SK-N-SH (cell line): ENCODE data around the gene ADAMTS16. TPM values are rescaled to one million over a fixed set of nuclear protein-coding genes. Genes with fewer than 3 reads are reported as not detected.

Experiments
- CTCF ChIA-PET: fragments of 300-600, 350-600 bp; formaldehyde crosslinking; extraction: SDS; loops from one replicate; lab custom pipeline; 2021; lab: Yijun Ruan, JAX
- POLR2A ChIA-PET: fragments of 350-600 bp; sonication (Branson Sonifier 250); formaldehyde crosslinking; extraction: SDS; loops from one replicate; lab custom pipeline; 2020; ENCODE audit warnings: antibody characterized with exemption, inconsistent platforms; lab: Yijun Ruan, JAX
- DNase-seq: peaks from one replicate; pipeline ENCODE4 v3.0.0; 2012
- H2AFZ ChIP-seq: fragments of 200-600 bp; sonication (generic); 2 replicates; pipeline ENCODE4 v1.8.1; 2016; ENCODE audit warnings: antibody characterized with exemption, mild to moderate bottlenecking, low read depth
- H3F3A ChIP-seq: fragments of 200-600 bp; sonication (generic); replicated peaks from 2 replicates; pipeline ENCODE3; 2016; ENCODE audit warnings: antibody characterized with exemption, mild to moderate bottlenecking; ENCODE audit not compliant: insufficient read depth
- H3K27ac ChIP-seq, 2 experiments: fragments of 200-500 bp in 1 of 2; fragments of 200-600 bp in 1 of 2; sonication (Bioruptor generic) in 1 of 2; sonication (generic), shearing (Covaris generic) in 1 of 2; 2 replicates each; pipeline versions ENCODE4 v1.5.1 to v1.6.1; 2014 to 2016; ENCODE audit warnings: low read depth in 2 of 2, inconsistent platforms in 1 of 2, low read length in 1 of 2, mild to moderate bottlenecking in 1 of 2, mixed read lengths in 1 of 2
- H3K27me3 ChIP-seq: fragments of 200-600 bp; sonication (generic), shearing (Covaris generic); 2 replicates; pipeline ENCODE4 v1.6.1; 2016; ENCODE audit warnings: mixed run types; ENCODE audit not compliant: insufficient read depth
- H3K36me3 ChIP-seq, 2 experiments: fragments of 200-500 bp in 1 of 2; fragments of 200-600 bp in 1 of 2; sonication (Bioruptor generic) in 1 of 2; sonication (generic) in 1 of 2; replicated peaks in 1 of 2; 2 replicates each; pipeline versions ENCODE3 to v1.5.1; 2014 to 2016; ENCODE audit warnings: low read length in 1 of 2, mild to moderate bottlenecking in 1 of 2; ENCODE audit not compliant: insufficient read depth in 2 of 2, control insufficient read depth in 1 of 2
- H3K4me1 ChIP-seq, 2 experiments: fragments of 200-500 bp in 1 of 2; fragments of 200-600 bp in 1 of 2; sonication (Bioruptor generic) in 1 of 2; sonication (generic), shearing (Covaris generic) in 1 of 2; 2 replicates each; pipeline versions ENCODE4 v1.5.1 to v1.6.1; 2014 to 2016; ENCODE audit warnings: low read depth in 1 of 2, low read length in 1 of 2, mixed run types in 1 of 2; ENCODE audit not compliant: insufficient read depth in 2 of 2, control insufficient read depth in 1 of 2
- H3K4me2 ChIP-seq: fragments of 200-600 bp; sonication (generic), shearing (Covaris generic); 2 replicates; pipeline ENCODE4 v1.6.1; 2017; ENCODE audit warnings: mixed run types
- H3K4me3 ChIP-seq, 2 experiments: fragments of 200-500 bp in 1 of 2; fragments of 200-600 bp in 1 of 2; sonication (Bioruptor generic) in 1 of 2; sonication (generic), shearing (Covaris generic) in 1 of 2; 2 replicates each; pipeline versions ENCODE4 v1.5.1 to v1.8.1; 2014 to 2016; ENCODE audit warnings: low read depth in 2 of 2, inconsistent platforms in 1 of 2, low read length in 1 of 2, mild to moderate bottlenecking in 1 of 2, mixed read lengths in 1 of 2, moderate library complexity in 1 of 2
- H3K79me2 ChIP-seq: fragments of 200-600 bp; sonication (generic); 2 replicates; pipeline ENCODE4 v1.8.1; 2017; ENCODE audit warnings: mild to moderate bottlenecking; ENCODE audit not compliant: insufficient read depth
- H3K9ac ChIP-seq: fragments of 200-600 bp; sonication (generic); 2 replicates; pipeline ENCODE4 v1.6.1; 2017; ENCODE audit warnings: mixed run types
- H3K9me2 ChIP-seq: fragments of 200-600 bp; sonication (generic); 2 replicates; pipeline ENCODE4 v1.6.1; 2017; ENCODE audit warnings: mixed run types
- H3K9me3 ChIP-seq: fragments of 200-600 bp; sonication (generic); 2 replicates; pipeline ENCODE4 v1.6.1; 2017; ENCODE audit warnings: mixed run types, mild to moderate bottlenecking, moderate library complexity
- H4K20me1 ChIP-seq: fragments of 200-600 bp; sonication (generic); 2 replicates; pipeline ENCODE4 v1.6.1; 2017; ENCODE audit warnings: mild to moderate bottlenecking, mixed run types; ENCODE audit not compliant: insufficient read depth
- CTCF ChIP-seq: fragments of 200-600 bp; sonication (generic); IDR thresholded peaks from 2 replicates; pipeline ENCODE4 v1.6.1; 2017; ENCODE audit warnings: antibody characterized with exemption, mild to moderate bottlenecking, moderate library complexity
- ELF1 ChIP-seq: IDR thresholded peaks from 2 replicates; pipeline ENCODE4 v1.4.0; 2012
- EZH2phosphoT487 ChIP-seq: fragments of 200-600 bp; sonication (generic); IDR thresholded peaks from 2 replicates; pipeline ENCODE4 v1.6.1; 2017; ENCODE audit warnings: low read depth, mixed run types, mild to moderate bottlenecking, antibody characterized with exemption, moderate library complexity, borderline replicate concordance
- FOXJ3 ChIP-seq: sonication (generic); formaldehyde crosslinking; IDR thresholded peaks from 2 replicates; pipeline ENCODE4 v1.5.1; 2020; ENCODE audit warnings: mild to moderate bottlenecking, missing genetic modification reagents
- GATA2 ChIP-seq: sonication (generic); formaldehyde crosslinking; IDR thresholded peaks from 2 replicates; pipeline ENCODE4 v1.5.0; 2020; ENCODE audit warnings: mild to moderate bottlenecking, missing genetic modification reagents
- JUND ChIP-seq: IDR thresholded peaks from 2 replicates; pipeline ENCODE4 v1.4.0; 2012
- MEF2A ChIP-seq: IDR thresholded peaks from 2 replicates; pipeline ENCODE4 v1.4.0; 2012; ENCODE audit warnings: low read depth, borderline replicate concordance
- MXI1 ChIP-seq: IDR thresholded peaks from 2 replicates; pipeline ENCODE4 v1.6.1; 2012; ENCODE audit warnings: mild to moderate bottlenecking, low read depth, low read length, improper control_type of control experiment
- NRF1 ChIP-seq: IDR thresholded peaks from 2 replicates; pipeline ENCODE4 v1.6.1; 2012; ENCODE audit warnings: low read depth, mild to moderate bottlenecking, low read length
- RAD21 ChIP-seq: IDR thresholded peaks from 2 replicates; pipeline ENCODE4 v1.6.1; 2012; ENCODE audit warnings: mild to moderate bottlenecking, low read length
- RCOR1 ChIP-seq: fragments of 150-350 bp; IDR thresholded peaks from 2 replicates; pipeline ENCODE4 v1.6.1; 2017; ENCODE audit warnings: antibody characterized with exemption, low read length
- REST ChIP-seq: IDR thresholded peaks from 2 replicates; pipeline ENCODE4 v1.6.1; 2012; ENCODE audit warnings: mild to moderate bottlenecking, low read depth, low read length, moderate library complexity
- RFX5 ChIP-seq: IDR thresholded peaks from 2 replicates; pipeline ENCODE4 v1.6.1; 2012; ENCODE audit warnings: mild to moderate bottlenecking, improper control_type of control experiment, low read length
- SIN3A ChIP-seq: IDR thresholded peaks from 2 replicates; pipeline ENCODE4 v1.6.1; 2012; ENCODE audit warnings: low read depth, mild to moderate bottlenecking, low read length, moderate library complexity, borderline replicate concordance
- TEAD4 ChIP-seq: IDR thresholded peaks from 2 replicates; pipeline ENCODE4 v1.4.0; 2012; ENCODE audit warnings: mild to moderate bottlenecking, borderline replicate concordance; ENCODE audit not compliant: insufficient read depth
- YY1 ChIP-seq: IDR thresholded peaks from 2 replicates; pipeline ENCODE4 v1.4.0; 2012; ENCODE audit warnings: low read depth, mild to moderate bottlenecking
- WGBS: methylation state at CpG from one replicate; pipeline ENCODE4 v1.1.6; 2017; ENCODE audit warnings: low lambda C conversion rate; 5-methylcytosine and 5-hydroxymethylcytosine counted together
- polyA plus RNA-seq, 3 experiments: library from polyadenylated mRNA; depleted of rRNA; stranded (reverse); fragments of >200 nt; gene quantifications; 2 replicates each; pipeline ENCODE4 v1.2.3, GENCODE V29; 2012
- TF ChIP-seq, protein P1 (sequence below): IDR thresholded peaks from 2 replicates; pipeline ENCODE4 v1.4.0; 2012; ENCODE audit warnings: low read depth, borderline replicate concordance
- TF ChIP-seq, protein P2 (sequence below): IDR thresholded peaks from 2 replicates; pipeline ENCODE4 v1.4.0; 2012; ENCODE audit warnings: low read depth, borderline replicate concordance
- TF ChIP-seq, protein P3 (sequence below): fragments of 150-350 bp; IDR thresholded peaks from 2 replicates; pipeline ENCODE4 v1.6.1; 2017; ENCODE audit warnings: antibody characterized with exemption, low read length, low read depth, borderline replicate concordance

ADAMTS16 gene
- polyA plus RNA-seq, 1 of the 3 experiments (the other 2 are of a cell fraction) = not detected

DNA sequence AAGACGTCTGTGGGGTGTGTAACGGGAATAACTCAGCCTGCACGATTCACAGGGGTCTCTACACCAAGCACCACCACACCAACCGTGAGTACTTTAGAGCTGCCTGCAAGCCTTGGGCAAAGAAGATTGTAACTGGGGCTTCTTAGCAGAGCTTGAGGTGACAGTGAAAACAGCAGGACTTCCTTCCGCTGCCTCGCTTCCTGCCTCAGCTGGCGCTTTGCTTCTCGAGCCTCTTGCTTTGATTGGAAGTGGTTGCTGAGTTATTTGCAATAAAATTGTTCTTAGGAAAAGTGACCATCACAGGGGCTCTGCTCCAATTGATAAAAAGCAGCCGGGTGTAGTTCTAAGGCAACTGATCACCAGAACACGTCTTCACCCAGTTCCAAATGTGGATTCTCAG lies 99.1 kb downstream of the ADAMTS16 start (continued):
- TF ChIP-seq JUND (no peak), RAD21 (no peak)
- TF ChIP-seq, protein P1, sequence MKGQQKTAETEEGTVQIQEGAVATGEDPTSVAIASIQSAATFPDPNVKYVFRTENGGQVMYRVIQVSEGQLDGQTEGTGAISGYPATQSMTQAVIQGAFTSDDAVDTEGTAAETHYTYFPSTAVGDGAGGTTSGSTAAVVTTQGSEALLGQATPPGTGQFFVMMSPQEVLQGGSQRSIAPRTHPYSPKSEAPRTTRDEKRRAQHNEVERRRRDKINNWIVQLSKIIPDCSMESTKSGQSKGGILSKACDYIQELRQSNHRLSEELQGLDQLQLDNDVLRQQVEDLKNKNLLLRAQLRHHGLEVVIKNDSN = no peak
- TF ChIP-seq, all 33 proteins: peak for 0

DNA sequence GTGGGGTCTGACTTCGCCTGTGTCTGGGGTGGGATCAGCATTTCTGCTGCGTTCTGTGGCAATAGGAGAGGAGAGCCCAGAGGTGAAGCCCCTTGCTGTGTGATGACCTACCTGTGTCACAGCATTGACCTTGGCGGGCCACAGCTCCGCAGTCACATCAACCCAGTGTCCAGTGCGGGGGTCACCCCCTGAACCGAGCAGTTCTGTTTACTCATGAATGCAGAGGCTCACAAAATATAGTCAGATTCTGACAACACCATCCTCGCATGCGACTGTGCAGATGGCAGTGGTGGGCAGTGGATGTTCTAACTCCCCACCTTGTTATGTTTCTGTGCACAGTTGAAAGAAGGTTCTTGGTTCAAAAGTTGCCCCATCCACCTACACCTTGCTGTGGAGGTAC lies 100.1 kb downstream of the ADAMTS16 start:
- Histone ChIP-seq H3K9me3 (no peaks in the 10 kb centered on the region), H4K20me1 (no peaks in the 10 kb centered on the region), H3F3A (no peaks in the 10 kb centered on the region), H3K27me3 (no peaks in the 10 kb centered on the region), H3K4me1 (no peaks in the 10 kb centered on the region), H2AFZ (no peak overlapping the region), H3K36me3 (no peaks in the 10 kb centered on the region), H3K79me2 (no peaks in the 10 kb centered on the region), H3K9me2 (no peaks in the 10 kb centered on the region), H3K4me2 (no peak overlapping the region), H3K4me3 (no peak overlapping the region), H3K27ac (no peak overlapping the region), H3K9ac (no peak overlapping the region)
- ChIA-PET POLR2A (no interaction called here), CTCF (no interaction called here)
- TF ChIP-seq SIN3A = no peak
- no peak for TF ChIP-seq NRF1
- TF ChIP-seq YY1 = no peak
- TF ChIP-seq RFX5 = no peak
- TF ChIP-seq GATA2 (CRISPR knock-in tag) = no peak
- TF ChIP-seq CTCF = no peak
- TF ChIP-seq, protein P1 = no peak
- TF ChIP-seq REST = no peak
- TF ChIP-seq FOXJ3 (CRISPR knock-in tag) = no peak
- TF ChIP-seq, protein P2, sequence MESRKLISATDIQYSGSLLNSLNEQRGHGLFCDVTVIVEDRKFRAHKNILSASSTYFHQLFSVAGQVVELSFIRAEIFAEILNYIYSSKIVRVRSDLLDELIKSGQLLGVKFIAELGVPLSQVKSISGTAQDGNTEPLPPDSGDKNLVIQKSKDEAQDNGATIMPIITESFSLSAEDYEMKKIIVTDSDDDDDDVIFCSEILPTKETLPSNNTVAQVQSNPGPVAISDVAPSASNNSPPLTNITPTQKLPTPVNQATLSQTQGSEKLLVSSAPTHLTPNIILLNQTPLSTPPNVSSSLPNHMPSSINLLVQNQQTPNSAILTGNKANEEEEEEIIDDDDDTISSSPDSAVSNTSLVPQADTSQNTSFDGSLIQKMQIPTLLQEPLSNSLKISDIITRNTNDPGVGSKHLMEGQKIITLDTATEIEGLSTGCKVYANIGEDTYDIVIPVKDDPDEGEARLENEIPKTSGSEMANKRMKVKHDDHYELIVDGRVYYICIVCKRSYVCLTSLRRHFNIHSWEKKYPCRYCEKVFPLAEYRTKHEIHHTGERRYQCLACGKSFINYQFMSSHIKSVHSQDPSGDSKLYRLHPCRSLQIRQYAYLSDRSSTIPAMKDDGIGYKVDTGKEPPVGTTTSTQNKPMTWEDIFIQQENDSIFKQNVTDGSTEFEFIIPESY = no peak
- TF ChIP-seq, protein P3, sequence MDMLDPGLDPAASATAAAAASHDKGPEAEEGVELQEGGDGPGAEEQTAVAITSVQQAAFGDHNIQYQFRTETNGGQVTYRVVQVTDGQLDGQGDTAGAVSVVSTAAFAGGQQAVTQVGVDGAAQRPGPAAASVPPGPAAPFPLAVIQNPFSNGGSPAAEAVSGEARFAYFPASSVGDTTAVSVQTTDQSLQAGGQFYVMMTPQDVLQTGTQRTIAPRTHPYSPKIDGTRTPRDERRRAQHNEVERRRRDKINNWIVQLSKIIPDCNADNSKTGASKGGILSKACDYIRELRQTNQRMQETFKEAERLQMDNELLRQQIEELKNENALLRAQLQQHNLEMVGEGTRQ = no peak
- no peak for TF ChIP-seq JUND
- no peak for TF ChIP-seq ELF1
- TF ChIP-seq MXI1 = no peak
- no peak for TF ChIP-seq TEAD4
- TF ChIP-seq EZH2phosphoT487 = no peak
- no peak for TF ChIP-seq RAD21
- TF ChIP-seq RCOR1 = no peak
- no peak for TF ChIP-seq MEF2A
- WGBS = 72% methylated on average over 3 of the region's 8 CpGs
- DNase-seq = no peak
